KMS-11 (cell line): ENCODE data around the gene GRM5.

ENCODE experiments used
- H2AFZ ChIP-seq: fragments of 200-600 bp; sonication (generic); 2 replicates; pipeline ENCODE4 v1.6.1; 2016; ENCODE audit warnings: antibody characterized with exemption, mixed run types, low read depth
- H3K27ac ChIP-seq: fragments of 200-600 bp; sonication (generic); 2 replicates; pipeline ENCODE4 v1.6.1; 2016; ENCODE audit warnings: mild to moderate bottlenecking, mixed run types
- H3K27me3 ChIP-seq: fragments of 200-600 bp; sonication (generic); 2 replicates; pipeline ENCODE4 v1.6.1; 2017; ENCODE audit warnings: mild to moderate bottlenecking, low read depth, mixed run types, moderate library complexity; ENCODE audit not compliant: insufficient read depth
- H3K36me3 ChIP-seq: fragments of 200-600 bp; sonication (generic); 2 replicates; pipeline ENCODE4 v1.6.1; 2017; ENCODE audit warnings: mild to moderate bottlenecking, mixed run types; ENCODE audit not compliant: insufficient read depth
- H3K4me1 ChIP-seq: fragments of 200-600 bp; sonication (generic); 2 replicates; pipeline ENCODE4 v1.6.1; 2016; ENCODE audit warnings: mild to moderate bottlenecking, low read depth, mixed run types; ENCODE audit not compliant: poor library complexity, severe bottlenecking
- H3K4me2 ChIP-seq: fragments of 200-600 bp; sonication (generic); 2 replicates; pipeline ENCODE4 v1.7.0; 2016; ENCODE audit warnings: mild to moderate bottlenecking, mixed run types
- H3K4me3 ChIP-seq: fragments of 200-600 bp; sonication (generic); IDR thresholded peaks from 2 replicates; pipeline ENCODE4 v1.6.1; 2017; ENCODE audit warnings: low read depth, low read length, mixed read lengths; ENCODE audit not compliant: insufficient read depth
- H3K79me2 ChIP-seq: fragments of 200-600 bp; sonication (generic); 2 replicates; pipeline ENCODE4 v1.6.1; 2016; ENCODE audit warnings: low read depth, mixed run types; ENCODE audit not compliant: insufficient read depth
- H3K9ac ChIP-seq: fragments of 200-600 bp; sonication (generic); 2 replicates; pipeline ENCODE4 v1.6.1; 2016; ENCODE audit warnings: mild to moderate bottlenecking, mixed run types
- H4K20me1 ChIP-seq: fragments of 200-600 bp; sonication (generic); 2 replicates; pipeline ENCODE4 v1.6.1; 2016; ENCODE audit warnings: mild to moderate bottlenecking, mixed run types; ENCODE audit not compliant: insufficient read depth
- CTCF ChIP-seq: fragments of 200-600 bp; sonication (generic); conservative IDR thresholded peaks from 2 replicates; pipeline ENCODE4 v1.6.1; 2017; ENCODE audit warnings: low read depth, mild to moderate bottlenecking, antibody characterized with exemption, low read length, moderate library complexity, mixed read lengths

GRM5 gene

DNA sequence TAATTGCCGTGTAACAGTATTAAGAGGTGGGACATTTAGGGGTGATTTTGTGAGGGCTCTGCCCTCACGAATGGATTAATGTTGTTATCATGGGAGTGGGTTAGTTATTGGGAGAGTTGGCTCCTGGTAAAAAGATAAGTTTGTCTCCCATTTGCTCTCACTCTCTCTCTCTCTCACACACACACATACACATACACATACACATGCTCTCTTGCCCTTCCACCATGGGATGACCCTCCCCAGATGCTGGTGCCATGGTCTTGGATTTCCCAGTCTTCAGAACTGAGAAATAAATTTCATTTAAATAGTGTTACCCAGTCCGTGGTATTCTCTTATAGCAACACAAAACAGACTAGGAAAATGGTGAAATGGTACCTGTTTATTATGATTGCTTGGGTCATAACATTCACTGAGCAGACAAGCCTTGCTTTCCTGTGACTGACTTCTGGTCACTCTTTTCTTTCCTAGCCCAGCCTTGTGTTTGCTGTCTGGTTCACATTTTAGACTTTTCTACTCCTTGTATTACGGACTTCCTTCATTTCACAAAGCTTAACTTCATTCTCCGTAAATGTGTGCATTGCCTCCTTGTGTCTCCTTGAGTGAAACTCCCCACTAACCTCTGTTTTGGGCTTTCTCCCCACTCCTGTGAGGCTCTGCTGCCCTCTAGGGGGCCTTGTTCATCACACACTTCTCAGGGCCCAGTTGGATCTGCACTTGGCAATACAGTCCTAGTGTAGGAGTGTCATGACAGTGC lies 521.7 kb downstream of the GRM5 start:
- no peaks in the 10 kb centered on the region for H4K20me1 ChIP-seq
- H3K4me3 ChIP-seq: no peak overlapping the region
- no peaks in the 10 kb centered on the region for H3K4me1 ChIP-seq
- H3K4me2 ChIP-seq: no peak overlapping the region
- peak; percentile 83 for TF ChIP-seq CTCF
- no peaks in the 10 kb centered on the region for H3K27me3 ChIP-seq
- H2AFZ ChIP-seq: peak overlapping the region; percentile 18; the same call in 1 of the 2 replicates
- no peaks in the 10 kb centered on the region for H3K79me2 ChIP-seq
- no peaks in the 10 kb centered on the region for H3K36me3 ChIP-seq
- no peak overlapping the region for H3K27ac ChIP-seq
- no peak overlapping the region for H3K9ac ChIP-seq

- H3K4me2 ChIP-seq: no peak overlapping the region
- no peak for TF ChIP-seq CTCF
- no peaks in the 10 kb centered on the region for H3K79me2 ChIP-seq
- H3K36me3 ChIP-seq: no peaks in the 10 kb centered on the region
- no peaks in the 10 kb centered on the region for H3K27me3 ChIP-seq
- no peaks in the 10 kb centered on the region for H3K4me1 ChIP-seq
- H3K27ac ChIP-seq: no peak overlapping the region
- no peak overlapping the region for H3K9ac ChIP-seq
- H4K20me1 ChIP-seq: no peaks in the 10 kb centered on the region
- H2AFZ ChIP-seq: no peak overlapping the region
- H3K4me3 ChIP-seq: no peak overlapping the region
These were observed 524.8 kb downstream of the GRM5 start for GRCh38 chr11:88541006-88541405.

DNA sequence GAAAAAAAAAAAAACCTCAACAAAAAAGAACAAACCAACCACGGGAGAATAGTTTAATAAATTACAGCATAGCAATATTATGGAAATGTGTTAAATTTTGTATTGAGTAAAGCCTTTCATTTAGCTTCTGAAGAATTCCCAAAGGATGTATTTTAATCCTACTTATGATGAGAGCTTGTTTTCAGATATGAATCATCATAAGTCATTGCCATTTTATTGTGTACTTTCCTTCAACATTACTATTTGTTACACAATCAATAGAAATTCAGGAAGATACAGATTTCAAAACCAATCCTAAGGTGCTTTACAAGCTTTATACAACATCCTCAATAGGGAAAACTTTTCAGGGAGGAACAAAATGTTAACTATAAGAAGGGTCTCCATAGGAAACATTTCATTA lies 527.7 kb downstream of the GRM5 start:
- H3K9ac ChIP-seq: no peak overlapping the region
- no peak overlapping the region for H3K27ac ChIP-seq
- no peaks in the 10 kb centered on the region for H3K4me1 ChIP-seq
- H3K79me2 ChIP-seq: no peaks in the 10 kb centered on the region
- H3K4me2 ChIP-seq: no peak overlapping the region
- H4K20me1 ChIP-seq: no peaks in the 10 kb centered on the region
- no peak overlapping the region for H3K4me3 ChIP-seq
- no peak overlapping the region for H2AFZ ChIP-seq
- TF ChIP-seq CTCF: no peak
- no peaks in the 10 kb centered on the region for H3K27me3 ChIP-seq
- no peaks in the 10 kb centered on the region for H3K36me3 ChIP-seq

- Histone ChIP-seq H3K4me1 (no peaks in the 10 kb centered on the region), H3K27ac (no peak overlapping the region), H3K27me3 (no peaks in the 10 kb centered on the region), H4K20me1 (no peaks in the 10 kb centered on the region), H3K79me2 (no peaks in the 10 kb centered on the region), H3K4me3 (no peak overlapping the region), H3K36me3 (no peaks in the 10 kb centered on the region), H2AFZ (no peak overlapping the region), H3K9ac (no peak overlapping the region), H3K4me2 (no peak overlapping the region)
- no peak for TF ChIP-seq CTCF
These were observed 528.2 kb downstream of the GRM5 start for GRCh38 chr11:88537613-88538012.
